GM10847 (cell line): ENCODE measurements around the gene GPR39.

Source experiments
- POLR2A ChIP-seq: IDR thresholded peaks from 2 replicates; pipeline ENCODE4 v1.6.1; 2011; ENCODE audit not compliant: insufficient read length; ENCODE audit errors: extremely low read depth

GPR39 gene

DNA sequence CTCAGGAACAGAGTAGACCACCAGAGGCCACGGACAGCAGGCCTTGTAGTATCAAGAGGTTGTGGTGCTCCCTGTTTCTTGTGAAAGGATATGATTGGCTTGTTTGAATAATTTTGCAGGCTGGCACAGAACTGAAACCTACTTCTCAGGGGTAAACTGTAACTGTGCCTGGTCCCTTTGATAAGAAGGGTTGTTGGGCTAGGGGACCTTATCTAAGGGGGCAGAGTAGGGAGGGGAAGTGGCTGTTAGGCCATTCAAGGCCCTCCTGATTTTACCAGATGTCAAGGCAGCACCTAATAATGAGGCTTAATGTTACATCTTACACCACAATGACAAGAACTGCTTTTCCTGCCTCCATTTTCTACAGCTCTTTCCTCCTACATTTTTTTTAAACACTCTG is 45.6 kb downstream of the GPR39 start:
- no peak for TF ChIP-seq POLR2A

- no peak for TF ChIP-seq POLR2A
Observed at GRCh38 chr2:132463719-132464118, 47.1 kb downstream of the GPR39 start.

- no peak for TF ChIP-seq POLR2A
Observed at GRCh38 chr2:132465917-132466316, 49.3 kb downstream of the GPR39 start.

GRCh38 chr2:132466428-132467028 is 49.9 kb downstream of the GPR39 start:
- no peak for TF ChIP-seq POLR2A

- TF ChIP-seq POLR2A: no peak
Observed at GRCh38 chr2:132468821-132469675, 52.4 kb downstream of the GPR39 start.

- TF ChIP-seq POLR2A: no peak
Observed at GRCh38 chr2:132470746-132471145, 54.1 kb downstream of the GPR39 start.

DNA sequence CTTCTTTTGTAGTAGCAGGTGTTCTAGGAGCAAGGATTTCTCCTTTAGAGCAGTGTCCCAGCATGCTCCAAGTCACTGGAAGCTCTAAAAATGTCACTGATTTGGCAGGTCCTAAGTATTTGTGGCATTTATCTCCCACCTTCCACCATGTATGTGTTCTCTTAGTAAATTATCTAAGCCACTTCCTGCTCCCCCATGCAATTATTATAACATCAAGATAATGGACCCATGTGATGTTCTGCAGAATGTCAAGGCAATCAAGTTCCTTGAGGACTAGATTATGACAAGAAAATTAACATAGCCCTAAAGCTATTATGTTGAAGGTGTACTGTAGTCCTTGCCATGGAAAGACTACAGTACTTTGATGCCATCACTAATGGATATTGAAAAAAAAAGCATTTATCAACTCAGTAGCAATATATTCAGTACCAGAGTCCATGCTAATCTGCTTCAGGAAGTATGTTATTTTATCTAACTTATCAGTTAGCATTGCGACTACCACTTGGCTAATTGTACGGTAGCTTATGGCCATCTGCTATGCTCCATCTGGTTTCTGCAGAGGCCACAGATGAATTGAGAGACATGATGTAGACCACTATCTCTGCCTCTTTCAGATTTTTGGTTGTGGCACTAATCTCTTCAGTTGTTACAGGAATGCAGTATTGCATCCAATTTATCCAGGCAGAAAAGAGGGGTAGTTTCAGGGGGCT is 56.7 kb downstream of the GPR39 start:
- TF ChIP-seq POLR2A: no peak

DNA sequence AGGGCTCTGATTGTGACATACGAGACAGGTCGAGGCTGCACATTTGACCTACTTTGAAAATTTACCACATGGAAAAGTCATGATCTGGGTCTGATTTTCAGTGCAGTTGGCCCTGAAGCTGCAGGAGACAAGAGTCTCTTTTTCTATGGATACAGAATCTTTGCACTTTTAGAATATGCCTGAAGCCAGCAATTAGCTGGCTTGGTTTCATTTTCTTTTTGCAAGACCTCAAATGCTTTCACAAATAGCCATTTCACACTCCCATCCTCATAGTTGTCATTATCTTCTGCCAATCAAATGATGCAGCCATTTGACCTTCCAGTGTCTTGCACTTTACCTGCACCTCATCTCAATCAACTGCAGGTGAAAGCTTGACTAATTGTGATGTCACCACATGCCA is 59.0 kb downstream of the GPR39 start:
- TF ChIP-seq POLR2A: no peak

DNA sequence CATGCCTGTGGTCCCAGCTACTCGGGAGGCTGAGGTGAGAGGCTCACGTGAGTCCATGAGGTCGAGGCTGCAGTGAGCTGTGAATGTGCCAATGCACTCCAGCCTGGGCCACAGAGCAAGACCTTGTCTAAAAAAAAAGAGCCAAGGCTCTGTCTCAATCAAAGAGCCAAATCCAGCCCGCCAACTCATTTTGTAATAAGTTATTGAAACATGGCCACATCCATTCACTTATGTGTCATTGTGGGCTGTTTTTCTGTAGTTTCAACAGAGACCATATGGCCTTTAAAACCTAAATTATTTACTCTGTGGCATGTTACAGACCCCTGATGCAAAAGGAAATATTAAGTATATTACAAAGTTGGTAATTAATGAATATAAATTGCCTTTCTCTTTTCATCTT is 60.8 kb downstream of the GPR39 start:
- TF ChIP-seq POLR2A: no peak

DNA sequence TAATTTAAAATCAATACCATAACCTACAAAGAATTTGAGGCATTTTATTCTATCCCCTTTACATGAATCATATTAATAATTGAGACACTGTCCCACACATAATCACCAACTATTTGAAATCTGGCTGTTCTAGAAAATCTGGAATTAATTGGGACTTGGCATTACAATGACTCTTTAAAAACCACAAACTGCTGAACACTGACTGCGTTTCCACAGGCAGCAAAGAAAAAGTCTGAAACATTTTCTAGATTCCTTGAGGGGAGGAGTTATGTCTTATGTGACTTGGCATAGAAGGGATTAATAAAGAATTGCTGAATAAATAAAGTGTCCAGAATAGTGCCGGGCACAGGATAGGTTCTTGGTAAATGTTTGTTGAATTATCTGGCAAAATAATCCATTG is 61.4 kb downstream of the GPR39 start:
- TF ChIP-seq POLR2A: no peak

- no peak for TF ChIP-seq POLR2A
Observed at GRCh38 chr2:132478461-132479105, 62.0 kb downstream of the GPR39 start.

DNA sequence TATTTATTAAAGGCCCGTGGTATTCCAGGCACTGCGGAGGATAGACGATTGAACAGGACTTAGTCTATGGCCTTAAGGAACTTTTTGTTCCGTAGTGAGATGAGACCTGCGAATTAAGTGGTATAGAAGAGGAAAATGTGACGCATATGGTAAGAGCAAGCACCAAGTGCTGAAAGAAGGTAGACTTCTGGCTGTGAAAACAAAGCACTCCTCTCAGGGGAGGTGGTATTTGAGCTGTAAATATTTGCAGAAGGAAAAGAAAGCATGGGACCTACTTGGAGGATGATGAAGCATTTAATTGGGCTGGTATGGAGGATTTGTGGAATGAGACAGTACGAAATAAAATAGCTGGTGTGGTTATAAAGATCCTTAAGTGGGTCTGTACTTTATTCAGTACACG is 62.5 kb downstream of the GPR39 start:
- no peak for TF ChIP-seq POLR2A

GRCh38 chr2:132482821-132483220 is 66.2 kb downstream of the GPR39 start:
- no peak for TF ChIP-seq POLR2A

DNA sequence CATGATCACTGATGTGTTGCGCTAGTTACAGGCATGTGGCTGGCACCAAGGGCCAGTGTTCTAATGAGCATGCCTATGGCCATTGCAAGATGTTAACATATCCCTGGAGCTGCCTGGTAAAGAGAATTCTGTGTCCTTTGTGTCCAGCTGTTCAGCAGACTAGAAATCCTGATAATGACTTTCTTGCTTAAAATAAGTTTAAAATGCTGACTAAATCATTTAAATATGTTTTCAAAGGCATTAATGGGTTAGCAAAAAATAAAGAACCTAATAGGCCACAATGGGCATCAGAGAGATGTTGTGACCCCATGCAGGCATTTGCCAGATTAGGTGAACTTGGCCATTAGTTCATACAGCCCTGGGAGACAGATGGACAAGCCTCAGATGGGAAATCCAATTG is 67.5 kb downstream of the GPR39 start:
- no peak for TF ChIP-seq POLR2A

GRCh38 chr2:132488491-132488890 is 71.9 kb downstream of the GPR39 start:
- TF ChIP-seq POLR2A: no peak

DNA sequence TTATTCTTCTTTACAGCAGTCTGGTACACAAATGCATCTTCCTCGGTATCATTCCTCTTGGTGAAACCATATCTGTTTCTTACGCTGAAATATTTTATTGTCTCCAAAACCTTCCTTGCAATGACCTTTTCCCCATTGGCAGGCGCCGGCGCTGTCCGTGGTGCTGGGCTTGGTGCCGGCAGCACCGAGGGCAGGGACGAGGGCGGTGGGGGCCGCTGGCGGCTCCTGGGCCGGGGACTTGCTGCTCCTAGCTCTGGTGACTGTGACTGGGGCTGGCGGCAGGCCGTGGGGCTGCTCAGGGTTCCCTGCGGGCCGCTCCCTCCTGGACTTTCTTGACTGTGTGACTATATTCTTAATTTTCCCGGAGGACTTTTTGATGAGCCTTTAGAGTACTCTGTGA is 72.5 kb downstream of the GPR39 start:
- no peak for TF ChIP-seq POLR2A
